GM12878 (cell line): Measurements from ENCODE around the gene PARPBP.

ENCODE experiments used
- ASH2L ChIP-seq: fragments of 300-600, 200-600 bp; sonication (generic); IDR thresholded peaks from 2 replicates; pipeline ENCODE4 v1.6.1; 2017; ENCODE audit warnings: low read depth, mild to moderate bottlenecking, borderline replicate concordance
- DPF2 ChIP-seq: fragments of 450-650 bp; IDR thresholded peaks from 2 replicates; pipeline ENCODE4 v1.6.1; 2017; ENCODE audit warnings: mild to moderate bottlenecking
- RBBP5 ChIP-seq: fragments of 200-600 bp; sonication (generic); conservative IDR thresholded peaks from 2 replicates; pipeline ENCODE4 v1.6.1; 2016

- TF ChIP-seq ASH2L: no peak
- TF ChIP-seq RBBP5: no peak
- TF ChIP-seq DPF2: no peak
Measured at GRCh38 chr12:102095677-102096263, 24.2 kb upstream of the PARPBP start.
